ENCODE data around the gene ANO9. TPM values are rescaled to one million over a fixed set of nuclear protein-coding genes. Genes with fewer than 3 reads are reported as not detected.

The ANO9 gene
- total RNA-seq, 3 donors from 2014 or later (not counting 1 experiment from before 2014, with no cell fraction given): 15.1 to 21.3 (median 15.1) TPM

GRCh38 chr11:415640-416041, 26.2 kb downstream of the ANO9 start:
- 19% methylated on average over 5 of the region's 5 CpGs for WGBS (ENCODE audit: insufficient coverage)
- H3K27me3 Mint-ChIP-seq (ENCODE audit: low read depth in 2 of 2): no peaks in the 10 kb centered on the region
- no peak for ATAC-seq
- H3K4me3 Mint-ChIP-seq: peak overlapping the region; percentile 96
- Histone ChIP-seq H3K9me3 (ENCODE audit: control insufficient read depth, insufficient read depth, low read length) (no peaks in the 10 kb centered on the region), H3K4me3 (ENCODE audit: low read length) (peak overlapping the region; percentile 70), H3K4me1 (ENCODE audit: control insufficient read depth, insufficient read depth, low read length) (peaks cover 46% of the 10 kb centered on the region), H3K27ac (ENCODE audit: low read length) (peak overlapping the region; percentile 81), H3K36me3 (ENCODE audit: control insufficient read depth, insufficient read depth, low read length) (no peaks in the 10 kb centered on the region), H3K27me3 (ENCODE audit: control insufficient read depth, insufficient read depth, low read length) (no peaks in the 10 kb centered on the region)
- intact Hi-C loops (cut with micrococcal nuclease): loop anchor here (2.0 to 5.0 kb wide), 3 partner anchors 35 to 208 kb away; partner anchors contain the start of genes BET1L, PTDSS2 and RIC8A
- no peaks in the 10 kb centered on the region for H3K9me3 Mint-ChIP-seq
- DNase-seq: peak; percentile 23 to 48
- no peak for TF ChIP-seq CTCF (IDR thresholded peaks at IDR 0.05)
- H3K36me3 Mint-ChIP-seq: no peaks in the 10 kb centered on the region
- H3K4me1 Mint-ChIP-seq: peaks cover 17 to 49% of the 10 kb centered on the region in 2 donors
- H3K27ac Mint-ChIP-seq: peak overlapping the region; percentile 82 to 84

GRCh38 chr11:414318-414857, 27.4 kb downstream of the ANO9 start:
- TF ChIP-seq CTCF (IDR thresholded peaks at IDR 0.05): no peak
- WGBS (ENCODE audit: insufficient coverage): under 1% methylated on average over 9 of the region's 9 CpGs
- no peaks in the 10 kb centered on the region for H3K27me3 Mint-ChIP-seq (ENCODE audit: low read depth in 2 of 2)
- DNase-seq (peak in 1 of 2 donors; percentile 46), ATAC-seq (peak; percentile 17 to 49 (median 34))
- Histone ChIP-seq H3K4me1 (ENCODE audit: control insufficient read depth, insufficient read depth, low read length) (peaks cover 58% of the 10 kb centered on the region), H3K9me3 (ENCODE audit: control insufficient read depth, insufficient read depth, low read length) (no peaks in the 10 kb centered on the region), H3K27me3 (ENCODE audit: control insufficient read depth, insufficient read depth, low read length) (no peaks in the 10 kb centered on the region), H3K36me3 (ENCODE audit: control insufficient read depth, insufficient read depth, low read length) (peaks cover 8% of the 10 kb centered on the region), H3K4me3 (ENCODE audit: low read length) (peak overlapping the region; percentile 70), H3K27ac (ENCODE audit: low read length) (peak overlapping the region; percentile 19)
- H3K9me3 Mint-ChIP-seq: no peaks in the 10 kb centered on the region
- peak overlapping the region; percentile 82 to 84 for H3K27ac Mint-ChIP-seq
- intact Hi-C loops (cut with micrococcal nuclease): loop anchor here (2.0 kb wide), 1 partner anchor 36 kb away; the partner anchor contains the start of gene PTDSS2
- H3K4me3 Mint-ChIP-seq: peak overlapping the region; percentile 96
- H3K4me1 Mint-ChIP-seq: peaks cover 17 to 49% of the 10 kb centered on the region in 2 donors
- H3K36me3 Mint-ChIP-seq: no peaks in the 10 kb centered on the region

- Mint-ChIP-seq H3K27me3 (ENCODE audit: low read depth in 2 of 2) (no peaks in the 10 kb centered on the region), H3K27ac (peak overlapping the region; percentile 63 to 67), H3K4me3 (peak overlapping the region; percentile 96), H3K4me1 (peaks cover 17 to 48% of the 10 kb centered on the region in 2 donors), H3K36me3 (no peaks in the 10 kb centered on the region), H3K9me3 (no peaks in the 10 kb centered on the region)
- no peaks in the 10 kb centered on the region for H3K9me3 ChIP-seq (ENCODE audit: control insufficient read depth, insufficient read depth, low read length)
- H3K27me3 ChIP-seq (ENCODE audit: control insufficient read depth, insufficient read depth, low read length): no peaks in the 10 kb centered on the region
- ATAC-seq (peak in 1 of 3 donors; percentile 28), DNase-seq (peak; percentile 15 to 50)
- intact Hi-C loops (cut with micrococcal nuclease): loop anchor here (2.0 kb wide), 1 partner anchor 37 kb away; the partner anchor contains the start of gene PTDSS2
- WGBS (ENCODE audit: insufficient coverage): 27% methylated on average over 14 of the region's 14 CpGs
- H3K4me1 ChIP-seq (ENCODE audit: control insufficient read depth, insufficient read depth, low read length): peaks cover 66% of the 10 kb centered on the region
- H3K36me3 ChIP-seq (ENCODE audit: control insufficient read depth, insufficient read depth, low read length): peaks cover 17% of the 10 kb centered on the region
- H3K4me3 ChIP-seq (ENCODE audit: low read length): peak overlapping the region; percentile 70
- H3K27ac ChIP-seq (ENCODE audit: low read length): peak overlapping the region; percentile 22
- TF ChIP-seq CTCF (IDR thresholded peaks at IDR 0.05): no peak
These were observed 28.4 kb downstream of the ANO9 start for GRCh38 chr11:413120-414081.

Measured in natural killer cell (primary cell).